GM23338 (cell line): ENCODE results near the gene FRMD1. TPM values are rescaled to one million over a fixed set of nuclear protein-coding genes. Genes with fewer than 3 reads are reported as not detected.

Source experiments
- ATAC-seq: fragments of 200-7000 bp; cut with Tn5 transposase; 3 replicates; pipeline ENCODE4 v1.9.1; 2020
- DNase-seq: peaks from one replicate; pipeline ENCODE4 v3.0.0-alpha.2; 2015; ENCODE audit warnings: low spot score
- H2AFZ ChIP-seq: fragments of 200-600 bp; sonication (generic); 2 replicates; pipeline ENCODE4 v1.8.0; 2016; ENCODE audit warnings: antibody characterized with exemption, mild to moderate bottlenecking, moderate library complexity
- H3F3A ChIP-seq: fragments of 200-600 bp; sonication (generic); replicated peaks from 2 replicates; pipeline ENCODE4 v1.8.0; 2017; ENCODE audit warnings: antibody characterized with exemption, mixed run types, low read depth
- H3K27ac ChIP-seq: fragments of 200-600 bp; sonication (generic); 2 replicates; pipeline ENCODE4 v1.6.1; 2016; ENCODE audit warnings: low read depth
- H3K27me3 ChIP-seq: fragments of 200-600 bp; sonication (generic); 2 replicates; pipeline ENCODE4 v1.8.0; 2016; ENCODE audit warnings: mild to moderate bottlenecking, mixed run types, moderate library complexity; ENCODE audit not compliant: insufficient read depth
- H3K36me3 ChIP-seq: fragments of 200-600 bp; sonication (generic); 2 replicates; pipeline ENCODE4 v1.8.0; 2016; ENCODE audit warnings: mild to moderate bottlenecking; ENCODE audit not compliant: insufficient read depth
- H3K4me1 ChIP-seq: fragments of 200-600 bp; sonication (generic); 2 replicates; pipeline ENCODE4 v1.8.0; 2016; ENCODE audit warnings: mild to moderate bottlenecking, moderate library complexity; ENCODE audit not compliant: insufficient read depth
- H3K4me2 ChIP-seq: fragments of 200-600 bp; sonication (generic); 2 replicates; pipeline ENCODE4 v1.7.1; 2017; ENCODE audit warnings: mixed run types
- H3K4me3 ChIP-seq: fragments of 200-600 bp; sonication (generic); 2 replicates; pipeline ENCODE4 v1.6.1; 2016; ENCODE audit warnings: mixed run types
- H3K79me2 ChIP-seq: fragments of 200-600 bp; sonication (generic); replicated peaks from 2 replicates; pipeline ENCODE4 v1.8.0; 2017; ENCODE audit warnings: mild to moderate bottlenecking; ENCODE audit not compliant: insufficient read depth
- H3K9me2 ChIP-seq: fragments of 200-600 bp; sonication (generic); 2 replicates; pipeline ENCODE4 v1.8.0; 2017; ENCODE audit not compliant: insufficient read depth
- H4K20me1 ChIP-seq: fragments of 200-600 bp; sonication (generic); replicated peaks from 2 replicates; pipeline ENCODE4 v1.8.0; 2017; ENCODE audit warnings: mild to moderate bottlenecking; ENCODE audit not compliant: insufficient read depth
- H3K27ac Mint-ChIP-seq: 2 replicates; pipeline ENCODE4 v1.8.0; 2020; ENCODE audit warnings: inconsistent platforms, mild to moderate bottlenecking, moderate library complexity, mixed read lengths
- H3K27me3 Mint-ChIP-seq: 3 replicates; pipeline ENCODE4 v1.8.0; 2022; ENCODE audit warnings: low read depth, mild to moderate bottlenecking, moderate library complexity, mixed read lengths, inconsistent platforms; ENCODE audit not compliant: insufficient read depth, poor library complexity
- H3K36me3 Mint-ChIP-seq: 3 replicates; pipeline ENCODE4 v1.8.0; 2021; ENCODE audit warnings: low read depth, mild to moderate bottlenecking, inconsistent platforms, moderate library complexity, mixed read lengths
- H3K4me1 Mint-ChIP-seq: 3 replicates; pipeline ENCODE4 v1.8.0; 2020; ENCODE audit warnings: mild to moderate bottlenecking, inconsistent platforms, mixed read lengths
- H3K4me3 Mint-ChIP-seq: 3 replicates; pipeline ENCODE4 v1.8.0; 2021; ENCODE audit warnings: moderate library complexity, mild to moderate bottlenecking, inconsistent platforms, mixed read lengths
- H3K9me3 Mint-ChIP-seq: 3 replicates; pipeline ENCODE4 v1.8.0; 2020; ENCODE audit warnings: moderate library complexity, mild to moderate bottlenecking, inconsistent platforms, mixed read lengths
- CREB1 ChIP-seq: fragments of 250-450 bp; sonication (Bioruptor Pico); IDR thresholded peaks from 2 replicates; pipeline ENCODE4 v1.5.0; 2020; ENCODE audit warnings: low read depth, mild to moderate bottlenecking, moderate library complexity
- EZH2 ChIP-seq: fragments of 200-600 bp; sonication (generic); IDR thresholded peaks from one replicate; pipeline ENCODE4 v1.8.0; 2017; ENCODE audit warnings: antibody characterized with exemption, mild to moderate bottlenecking, low read depth; ENCODE audit not compliant: unreplicated experiment
- EZH2phosphoT487 ChIP-seq: fragments of 200-600 bp; sonication (generic); IDR thresholded peaks from one replicate; pipeline ENCODE4 v1.8.1; 2018; ENCODE audit warnings: antibody characterized with exemption; ENCODE audit not compliant: unreplicated experiment
- JUNB ChIP-seq: IDR thresholded peaks from one replicate; pipeline ENCODE4 v1.6.1; 2016; ENCODE audit warnings: antibody characterized with exemption; ENCODE audit not compliant: unreplicated experiment
- NANOG ChIP-seq: IDR thresholded peaks from 2 replicates; pipeline ENCODE4 v1.6.1; 2016; ENCODE audit warnings: antibody characterized with exemption, borderline replicate concordance
- POLR2AphosphoS5 ChIP-seq: IDR thresholded peaks from 2 replicates; pipeline ENCODE4 v1.6.1; 2016; ENCODE audit warnings: antibody characterized with exemption, low read depth
- STAT1 ChIP-seq: IDR thresholded peaks from one replicate; pipeline ENCODE4 v1.6.1; 2016; ENCODE audit warnings: antibody characterized with exemption; ENCODE audit not compliant: unreplicated experiment
- ZNF114 ChIP-seq: fragments of 250-450 bp; sonication (Bioruptor Pico); IDR thresholded peaks from 2 replicates; pipeline ENCODE4 v1.5.0; 2020; ENCODE audit warnings: mild to moderate bottlenecking, moderate library complexity
- ZNF331 ChIP-seq: fragments of 250-450 bp; sonication (Bioruptor Pico); IDR thresholded peaks from 2 replicates; pipeline ENCODE4 v1.5.0; 2020; ENCODE audit warnings: low read depth, mild to moderate bottlenecking, moderate library complexity
- polyA plus RNA-seq: library from polyadenylated mRNA; unstranded; fragments of >200 nt; fragmentation: Nextera tagmentation; extraction: Ambion mirVana; gene quantifications from 2 replicates; pipeline ENCODE4 v1.2.1, GENCODE V29; 2016
- total RNA-seq: library from RNA; depleted of rRNA; stranded (reverse); fragments of >200 nt; shearing (Covaris generic); gene quantifications from 2 replicates; pipeline ENCODE4 v1.2.3, GENCODE V29; 2014
- TF ChIP-seq, protein P1 (sequence below): IDR thresholded peaks from 2 replicates; pipeline ENCODE4 v1.6.1; 2016; ENCODE audit warnings: antibody characterized with exemption
- TF ChIP-seq, protein P2 (sequence below): fragments of 250-450 bp; sonication (Bioruptor Pico); IDR thresholded peaks from 2 replicates; pipeline ENCODE4 v1.5.0; 2020; ENCODE audit warnings: mild to moderate bottlenecking, moderate library complexity
- TF ChIP-seq, protein P3 (sequence below): IDR thresholded peaks from one replicate; pipeline ENCODE4 v1.6.1; 2018; ENCODE audit warnings: antibody characterized with exemption; ENCODE audit not compliant: unreplicated experiment
- TF ChIP-seq, protein P4 (sequence below), 2 experiments: fragments of 200-600 bp in 1 of 2; sonication (generic) in 1 of 2; conservative IDR thresholded peaks; 2 replicates each; pipeline versions ENCODE4 v1.5.1 to v1.6.1; 2016 to 2017; ENCODE audit warnings: antibody characterized with exemption in 2 of 2, low read depth in 2 of 2, mild to moderate bottlenecking in 2 of 2, moderate library complexity in 1 of 2

Gene FRMD1
- total and polyA plus RNA-seq, 2 experiments from 2014 or later = 1.0 to 2.0 TPM

DNA sequence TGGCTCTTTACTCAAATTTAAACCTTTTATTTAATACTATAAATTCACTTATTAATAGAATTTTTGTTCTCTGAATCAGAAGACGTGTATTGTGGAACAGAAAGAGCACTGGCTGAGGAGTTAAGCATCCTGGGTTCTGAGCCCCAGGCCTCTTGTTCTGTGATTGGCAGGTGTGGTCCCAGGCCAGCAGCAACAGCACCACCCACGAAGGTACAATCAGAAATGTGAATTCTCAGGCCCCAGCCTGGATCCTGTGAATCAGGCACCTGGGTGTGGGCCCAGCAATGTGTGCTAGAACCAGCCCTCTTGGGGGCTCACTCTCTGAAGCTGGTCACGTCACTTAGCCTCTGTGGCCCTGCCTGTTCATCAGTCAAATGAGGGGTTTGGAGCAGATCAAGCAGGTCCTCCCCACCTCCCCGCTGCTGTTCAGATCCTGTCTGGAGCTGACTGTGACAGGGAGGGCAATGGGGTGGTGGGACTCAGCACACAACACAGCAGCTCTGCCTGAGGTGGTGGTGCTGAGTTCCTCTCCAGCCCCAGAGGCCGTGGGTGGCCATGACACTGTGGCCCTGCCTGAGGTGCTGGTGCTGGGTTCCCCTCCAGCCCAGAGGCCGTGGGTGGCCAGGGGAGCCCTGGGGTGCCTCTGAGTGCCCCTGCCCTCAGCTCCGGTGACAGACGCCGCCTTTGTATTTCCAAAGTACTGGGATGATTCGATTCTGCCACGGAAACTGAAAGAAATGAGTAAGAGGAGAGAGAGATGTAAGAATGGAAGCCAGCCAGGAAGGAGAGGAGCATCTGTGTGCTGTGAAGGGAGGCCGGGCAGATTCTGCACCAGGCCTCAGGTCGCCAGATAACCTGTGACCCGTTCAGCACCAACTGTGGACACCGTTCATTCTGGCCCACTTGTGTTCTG lies 41.6 kb upstream of the FRMD1 start:
- H3K27me3 Mint-ChIP-seq = peaks cover 4% of the 10 kb centered on the region
- H3K9me2 ChIP-seq = peaks cover 7% of the 10 kb centered on the region

More for the DNA sequence above, 41.6 kb upstream of the FRMD1 start:
- H3K4me1 ChIP-seq = peaks cover 6% of the 10 kb centered on the region; the same call in 1 of the 2 replicates
- H3K36me3 ChIP-seq = no peaks in the 10 kb centered on the region
- no peak overlapping the region for H3K27ac ChIP-seq
- ATAC-seq (no peak), DNase-seq (no peak)
- peaks cover 2% of the 10 kb centered on the region; the same call in 1 of the 3 replicates for H3K36me3 Mint-ChIP-seq
- no peaks in the 10 kb centered on the region for H3K79me2 ChIP-seq
- H3K27me3 ChIP-seq = no peaks in the 10 kb centered on the region
- peaks cover 4% of the 10 kb centered on the region; the same call in 2 of the 3 replicates for H3K9me3 Mint-ChIP-seq
- H3K4me1 Mint-ChIP-seq = peaks cover 16% of the 10 kb centered on the region; the same call in 2 of the 3 replicates
- no peaks in the 10 kb centered on the region for H3F3A ChIP-seq
- H3K4me3 Mint-ChIP-seq = no peak overlapping the region
- no peak overlapping the region for H3K27ac Mint-ChIP-seq
- no peak overlapping the region for H2AFZ ChIP-seq
- no peaks in the 10 kb centered on the region for H4K20me1 ChIP-seq
- no peak for TF ChIP-seq EZH2phosphoT487
- TF ChIP-seq ZNF331 = no peak
- no peak for TF ChIP-seq CREB1 (CRISPR knock-in tag)
- TF ChIP-seq, protein P1, sequence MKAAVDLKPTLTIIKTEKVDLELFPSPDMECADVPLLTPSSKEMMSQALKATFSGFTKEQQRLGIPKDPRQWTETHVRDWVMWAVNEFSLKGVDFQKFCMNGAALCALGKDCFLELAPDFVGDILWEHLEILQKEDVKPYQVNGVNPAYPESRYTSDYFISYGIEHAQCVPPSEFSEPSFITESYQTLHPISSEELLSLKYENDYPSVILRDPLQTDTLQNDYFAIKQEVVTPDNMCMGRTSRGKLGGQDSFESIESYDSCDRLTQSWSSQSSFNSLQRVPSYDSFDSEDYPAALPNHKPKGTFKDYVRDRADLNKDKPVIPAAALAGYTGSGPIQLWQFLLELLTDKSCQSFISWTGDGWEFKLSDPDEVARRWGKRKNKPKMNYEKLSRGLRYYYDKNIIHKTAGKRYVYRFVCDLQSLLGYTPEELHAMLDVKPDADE = no peak
- no peak for TF ChIP-seq NANOG
- TF ChIP-seq, protein P2, sequence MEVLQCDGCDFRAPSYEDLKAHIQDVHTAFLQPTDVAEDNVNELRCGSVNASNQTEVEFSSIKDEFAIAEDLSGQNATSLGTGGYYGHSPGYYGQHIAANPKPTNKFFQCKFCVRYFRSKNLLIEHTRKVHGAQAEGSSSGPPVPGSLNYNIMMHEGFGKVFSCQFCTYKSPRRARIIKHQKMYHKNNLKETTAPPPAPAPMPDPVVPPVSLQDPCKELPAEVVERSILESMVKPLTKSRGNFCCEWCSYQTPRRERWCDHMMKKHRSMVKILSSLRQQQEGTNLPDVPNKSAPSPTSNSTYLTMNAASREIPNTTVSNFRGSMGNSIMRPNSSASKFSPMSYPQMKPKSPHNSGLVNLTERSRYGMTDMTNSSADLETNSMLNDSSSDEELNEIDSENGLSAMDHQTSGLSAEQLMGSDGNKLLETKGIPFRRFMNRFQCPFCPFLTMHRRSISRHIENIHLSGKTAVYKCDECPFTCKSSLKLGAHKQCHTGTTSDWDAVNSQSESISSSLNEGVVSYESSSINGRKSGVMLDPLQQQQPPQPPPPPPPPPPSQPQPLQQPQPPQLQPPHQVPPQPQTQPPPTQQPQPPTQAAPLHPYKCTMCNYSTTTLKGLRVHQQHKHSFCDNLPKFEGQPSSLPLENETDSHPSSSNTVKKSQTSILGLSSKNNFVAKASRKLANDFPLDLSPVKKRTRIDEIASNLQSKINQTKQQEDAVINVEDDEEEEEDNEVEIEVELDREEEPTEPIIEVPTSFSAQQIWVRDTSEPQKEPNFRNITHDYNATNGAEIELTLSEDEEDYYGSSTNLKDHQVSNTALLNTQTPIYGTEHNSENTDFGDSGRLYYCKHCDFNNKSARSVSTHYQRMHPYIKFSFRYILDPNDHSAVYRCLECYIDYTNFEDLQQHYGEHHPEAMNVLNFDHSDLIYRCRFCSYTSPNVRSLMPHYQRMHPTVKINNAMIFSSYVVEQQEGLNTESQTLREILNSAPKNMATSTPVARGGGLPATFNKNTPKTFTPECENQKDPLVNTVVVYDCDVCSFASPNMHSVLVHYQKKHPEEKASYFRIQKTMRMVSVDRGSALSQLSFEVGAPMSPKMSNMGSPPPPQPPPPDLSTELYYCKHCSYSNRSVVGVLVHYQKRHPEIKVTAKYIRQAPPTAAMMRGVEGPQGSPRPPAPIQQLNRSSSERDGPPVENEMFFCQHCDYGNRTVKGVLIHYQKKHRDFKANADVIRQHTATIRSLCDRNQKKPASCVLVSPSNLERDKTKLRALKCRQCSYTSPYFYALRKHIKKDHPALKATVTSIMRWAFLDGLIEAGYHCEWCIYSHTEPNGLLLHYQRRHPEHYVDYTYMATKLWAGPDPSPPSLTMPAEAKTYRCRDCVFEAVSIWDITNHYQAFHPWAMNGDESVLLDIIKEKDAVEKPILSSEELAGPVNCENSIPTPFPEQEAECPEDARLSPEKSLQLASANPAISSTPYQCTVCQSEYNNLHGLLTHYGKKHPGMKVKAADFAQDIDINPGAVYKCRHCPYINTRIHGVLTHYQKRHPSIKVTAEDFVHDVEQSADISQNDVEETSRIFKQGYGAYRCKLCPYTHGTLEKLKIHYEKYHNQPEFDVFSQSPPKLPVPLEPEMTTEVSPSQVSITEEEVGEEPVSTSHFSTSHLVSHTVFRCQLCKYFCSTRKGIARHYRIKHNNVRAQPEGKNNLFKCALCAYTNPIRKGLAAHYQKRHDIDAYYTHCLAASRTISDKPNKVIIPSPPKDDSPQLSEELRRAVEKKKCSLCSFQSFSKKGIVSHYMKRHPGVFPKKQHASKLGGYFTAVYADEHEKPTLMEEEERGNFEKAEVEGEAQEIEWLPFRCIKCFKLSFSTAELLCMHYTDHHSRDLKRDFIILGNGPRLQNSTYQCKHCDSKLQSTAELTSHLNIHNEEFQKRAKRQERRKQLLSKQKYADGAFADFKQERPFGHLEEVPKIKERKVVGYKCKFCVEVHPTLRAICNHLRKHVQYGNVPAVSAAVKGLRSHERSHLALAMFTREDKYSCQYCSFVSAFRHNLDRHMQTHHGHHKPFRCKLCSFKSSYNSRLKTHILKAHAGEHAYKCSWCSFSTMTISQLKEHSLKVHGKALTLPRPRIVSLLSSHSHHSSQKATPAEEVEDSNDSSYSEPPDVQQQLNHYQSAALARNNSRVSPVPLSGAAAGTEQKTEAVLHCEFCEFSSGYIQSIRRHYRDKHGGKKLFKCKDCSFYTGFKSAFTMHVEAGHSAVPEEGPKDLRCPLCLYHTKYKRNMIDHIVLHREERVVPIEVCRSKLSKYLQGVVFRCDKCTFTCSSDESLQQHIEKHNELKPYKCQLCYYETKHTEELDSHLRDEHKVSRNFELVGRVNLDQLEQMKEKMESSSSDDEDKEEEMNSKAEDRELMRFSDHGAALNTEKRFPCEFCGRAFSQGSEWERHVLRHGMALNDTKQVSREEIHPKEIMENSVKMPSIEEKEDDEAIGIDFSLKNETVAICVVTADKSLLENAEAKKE (CRISPR knock-in tag) = no peak
- TF ChIP-seq, protein P3, sequence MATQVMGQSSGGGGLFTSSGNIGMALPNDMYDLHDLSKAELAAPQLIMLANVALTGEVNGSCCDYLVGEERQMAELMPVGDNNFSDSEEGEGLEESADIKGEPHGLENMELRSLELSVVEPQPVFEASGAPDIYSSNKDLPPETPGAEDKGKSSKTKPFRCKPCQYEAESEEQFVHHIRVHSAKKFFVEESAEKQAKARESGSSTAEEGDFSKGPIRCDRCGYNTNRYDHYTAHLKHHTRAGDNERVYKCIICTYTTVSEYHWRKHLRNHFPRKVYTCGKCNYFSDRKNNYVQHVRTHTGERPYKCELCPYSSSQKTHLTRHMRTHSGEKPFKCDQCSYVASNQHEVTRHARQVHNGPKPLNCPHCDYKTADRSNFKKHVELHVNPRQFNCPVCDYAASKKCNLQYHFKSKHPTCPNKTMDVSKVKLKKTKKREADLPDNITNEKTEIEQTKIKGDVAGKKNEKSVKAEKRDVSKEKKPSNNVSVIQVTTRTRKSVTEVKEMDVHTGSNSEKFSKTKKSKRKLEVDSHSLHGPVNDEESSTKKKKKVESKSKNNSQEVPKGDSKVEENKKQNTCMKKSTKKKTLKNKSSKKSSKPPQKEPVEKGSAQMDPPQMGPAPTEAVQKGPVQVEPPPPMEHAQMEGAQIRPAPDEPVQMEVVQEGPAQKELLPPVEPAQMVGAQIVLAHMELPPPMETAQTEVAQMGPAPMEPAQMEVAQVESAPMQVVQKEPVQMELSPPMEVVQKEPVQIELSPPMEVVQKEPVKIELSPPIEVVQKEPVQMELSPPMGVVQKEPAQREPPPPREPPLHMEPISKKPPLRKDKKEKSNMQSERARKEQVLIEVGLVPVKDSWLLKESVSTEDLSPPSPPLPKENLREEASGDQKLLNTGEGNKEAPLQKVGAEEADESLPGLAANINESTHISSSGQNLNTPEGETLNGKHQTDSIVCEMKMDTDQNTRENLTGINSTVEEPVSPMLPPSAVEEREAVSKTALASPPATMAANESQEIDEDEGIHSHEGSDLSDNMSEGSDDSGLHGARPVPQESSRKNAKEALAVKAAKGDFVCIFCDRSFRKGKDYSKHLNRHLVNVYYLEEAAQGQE = no peak
- TF ChIP-seq STAT1 = no peak
- no peak for TF ChIP-seq JUNB
- no peak for TF ChIP-seq EZH2
- TF ChIP-seq, protein P4, sequence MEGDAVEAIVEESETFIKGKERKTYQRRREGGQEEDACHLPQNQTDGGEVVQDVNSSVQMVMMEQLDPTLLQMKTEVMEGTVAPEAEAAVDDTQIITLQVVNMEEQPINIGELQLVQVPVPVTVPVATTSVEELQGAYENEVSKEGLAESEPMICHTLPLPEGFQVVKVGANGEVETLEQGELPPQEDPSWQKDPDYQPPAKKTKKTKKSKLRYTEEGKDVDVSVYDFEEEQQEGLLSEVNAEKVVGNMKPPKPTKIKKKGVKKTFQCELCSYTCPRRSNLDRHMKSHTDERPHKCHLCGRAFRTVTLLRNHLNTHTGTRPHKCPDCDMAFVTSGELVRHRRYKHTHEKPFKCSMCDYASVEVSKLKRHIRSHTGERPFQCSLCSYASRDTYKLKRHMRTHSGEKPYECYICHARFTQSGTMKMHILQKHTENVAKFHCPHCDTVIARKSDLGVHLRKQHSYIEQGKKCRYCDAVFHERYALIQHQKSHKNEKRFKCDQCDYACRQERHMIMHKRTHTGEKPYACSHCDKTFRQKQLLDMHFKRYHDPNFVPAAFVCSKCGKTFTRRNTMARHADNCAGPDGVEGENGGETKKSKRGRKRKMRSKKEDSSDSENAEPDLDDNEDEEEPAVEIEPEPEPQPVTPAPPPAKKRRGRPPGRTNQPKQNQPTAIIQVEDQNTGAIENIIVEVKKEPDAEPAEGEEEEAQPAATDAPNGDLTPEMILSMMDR (conservative IDR thresholded peaks at IDR 0.05; ENCODE audit: low read depth in 2 of 2) = no peak
- no peak for TF ChIP-seq POLR2AphosphoS5
- TF ChIP-seq ZNF114 (CRISPR knock-in tag) = no peak
- no peak overlapping the region for H3K4me2 ChIP-seq
- H3K4me3 ChIP-seq = no peak overlapping the region
